CD4-positive, alpha-beta T cell (primary cell): Measurements from ENCODE around the gene RUBCN. TPM values are rescaled to one million over a fixed set of nuclear protein-coding genes. Genes with fewer than 3 reads are reported as not detected.

Experiments
- ATAC-seq: fragments of 200-7000 bp; cut with Tn5 transposase; one replicate; pipeline ENCODE4 v1.10.0; 2022; ENCODE audit warnings: mild to moderate bottlenecking; ENCODE audit not compliant: poor library complexity
- CTCF ChIA-PET: fragments of 350-600 bp; sonication (Branson Sonifier 250); formaldehyde crosslinking; loops from one replicate; lab custom pipeline; 2021; ENCODE audit warnings: antibody characterized with exemption, inconsistent platforms; lab: Charles Lee
- POLR2A ChIA-PET: fragments of 350-600 bp; sonication (Branson Sonifier 250); formaldehyde crosslinking; loops from one replicate; lab custom pipeline; 2021; ENCODE audit warnings: antibody characterized with exemption, inconsistent platforms; lab: Charles Lee
- DNase-seq, 14 experiments: peaks; one replicate each; pipeline ENCODE4 v3.0.0-alpha.2; 2013 to 2020; ENCODE audit warnings: mixed read lengths in 2 of 14
- H3K27ac ChIP-seq, 2 donors: one replicate each; pipeline versions ENCODE4 v1.5.1 to v1.7.0; 2013; ENCODE audit warnings: low read length in 2 of 2, low read depth in 1 of 2, mild to moderate bottlenecking in 1 of 2
- H3K27me3 ChIP-seq, 2 experiments: 1 replicate in 1 of 2; 2 replicates in 1 of 2; pipeline versions ENCODE4 v1.6.1 to v1.7.0; 2013; ENCODE audit warnings: low read length in 2 of 2, control low read depth in 1 of 2, mild to moderate bottlenecking in 1 of 2, moderate library complexity in 1 of 2; ENCODE audit not compliant: insufficient read depth in 2 of 2, control insufficient read depth in 1 of 2
- H3K36me3 ChIP-seq: one replicate; pipeline ENCODE4 v1.6.1; 2013; ENCODE audit warnings: low read length, control low read depth; ENCODE audit not compliant: insufficient read depth
- H3K4me1 ChIP-seq: one replicate; pipeline ENCODE4 v1.6.1; 2013; ENCODE audit warnings: low read length, control low read depth; ENCODE audit not compliant: insufficient read depth
- H3K4me3 ChIP-seq: one replicate; pipeline ENCODE4 v1.5.1; 2013; ENCODE audit warnings: mild to moderate bottlenecking, low read length, moderate library complexity
- H3K9me3 ChIP-seq, 2 experiments: 1 replicate in 1 of 2; 2 replicates in 1 of 2; pipeline versions ENCODE4 v1.6.1 to v1.7.0; 2013; ENCODE audit warnings: low read length in 2 of 2, mild to moderate bottlenecking in 2 of 2, control low read depth in 1 of 2, moderate library complexity in 1 of 2; ENCODE audit not compliant: control insufficient read depth in 1 of 2, insufficient read depth in 1 of 2
- H3K27ac Mint-ChIP-seq: one replicate; pipeline ENCODE4 v1.8.0; 2020; ENCODE audit warnings: mixed read lengths
- H3K27me3 Mint-ChIP-seq: one replicate; pipeline ENCODE4 v1.8.0; 2021; ENCODE audit warnings: mixed read lengths
- H3K36me3 Mint-ChIP-seq: one replicate; pipeline ENCODE4 v1.8.0; 2021; ENCODE audit warnings: low read depth, mixed read lengths
- H3K4me1 Mint-ChIP-seq: one replicate; pipeline ENCODE4 v1.8.0; 2021; ENCODE audit warnings: low read depth, mixed read lengths
- H3K4me3 Mint-ChIP-seq: one replicate; pipeline ENCODE4 v1.8.0; 2020; ENCODE audit warnings: mild to moderate bottlenecking, mixed read lengths
- H3K9me3 Mint-ChIP-seq: one replicate; pipeline ENCODE4 v1.8.0; 2020; ENCODE audit warnings: mixed read lengths
- CTCF ChIP-seq: fragments of 200-600 bp; IDR thresholded peaks from one replicate; pipeline ENCODE4 v1.8.0; 2022; ENCODE audit warnings: antibody characterized with exemption, mild to moderate bottlenecking
- intact Hi-C, 2 experiments: fragments of 100-400 bp; cut with DNase I in 1 of 2; cut with micrococcal nuclease in 1 of 2; formaldehyde crosslinking; loops; one replicate each; pipeline versions ENCODE4 v1.15.1 to v1.9.0; 2023 to 2025; cut with DNase I, micrococcal nuclease
- total RNA-seq, 174 experiments: library from RNA in 2 of 174; stranded (reverse) in 2 of 174; gene quantifications; one replicate each; pipeline ENCODE4 v1.2.3 and lab custom pipeline; 2021 to 2026

Gene RUBCN
- total RNA-seq, 2 experiments from 2014 or later = 35.3 to 38.9 TPM

GRCh38 chr3:197737749-197738462 is 1.2 kb upstream of the RUBCN start:
- peaks cover 6% of the 10 kb centered on the region for H3K36me3 Mint-ChIP-seq
- H3K27ac Mint-ChIP-seq = peak overlapping the region; percentile 87
- CTCF ChIA-PET = no interaction called here
- peaks cover 31% of the 10 kb centered on the region for H3K4me1 ChIP-seq
- no peaks in the 10 kb centered on the region for H3K36me3 ChIP-seq
- H3K4me1 Mint-ChIP-seq = peaks cover 36% of the 10 kb centered on the region
- no peaks in the 10 kb centered on the region for H3K9me3 Mint-ChIP-seq
- intact Hi-C loops = loop anchor here in 1 of 2 experiments (1.0 kb wide), 1 partner anchor 11 kb away; the partner anchor contains the start of gene FYTTD1
- ATAC-seq (no peak), DNase-seq (no peak)
- TF ChIP-seq CTCF = no peak
- peak overlapping the region; percentile 78 for H3K4me3 ChIP-seq
- POLR2A ChIA-PET = interaction anchor here (1.1 to 2.8 kb wide), 3 partner anchors 11 to 53 kb away, joined by 3 to 7 read pairs (median 4); partner anchors contain the start of gene LRCH3
- peak overlapping the region; percentile 98 for H3K4me3 Mint-ChIP-seq
- no peaks in the 10 kb centered on the region for H3K27me3 ChIP-seq
- peak overlapping the region; percentile 68 to 72 for H3K27ac ChIP-seq
- no peaks in the 10 kb centered on the region for H3K9me3 ChIP-seq
- H3K27me3 Mint-ChIP-seq = no peaks in the 10 kb centered on the region

GRCh38 chr3:197737319-197737649 is 580 bp upstream of the RUBCN start:
- Mint-ChIP-seq H3K27ac (peak overlapping the region; percentile 87), H3K4me1 (peaks cover 36% of the 10 kb centered on the region), H3K36me3 (peaks cover 6% of the 10 kb centered on the region), H3K27me3 (no peaks in the 10 kb centered on the region), H3K9me3 (no peaks in the 10 kb centered on the region), H3K4me3 (peak overlapping the region; percentile 98)
- peaks cover 33% of the 10 kb centered on the region for H3K4me1 ChIP-seq
- CTCF ChIA-PET = no interaction called here
- no peaks in the 10 kb centered on the region for H3K9me3 ChIP-seq
- intact Hi-C loops = loop anchor here in 1 of 2 experiments (1.0 kb wide), 1 partner anchor 12 kb away; the partner anchor contains the start of gene FYTTD1
- DNase-seq = no peak
- H3K36me3 ChIP-seq = no peaks in the 10 kb centered on the region
- no peak for ATAC-seq
- peak overlapping the region; percentile 78 for H3K4me3 ChIP-seq
- no peaks in the 10 kb centered on the region for H3K27me3 ChIP-seq
- TF ChIP-seq CTCF = no peak
- POLR2A ChIA-PET = interaction anchor here (1.1 to 2.8 kb wide), 5 partner anchors 12 to 54 kb away, joined by 3 to 38 read pairs (median 4); partner anchors contain the start of gene LRCH3
- H3K27ac ChIP-seq = peak overlapping the region; percentile 68 to 72

- Histone ChIP-seq H3K4me1 (peaks cover 36% of the 10 kb centered on the region), H3K4me3 (peak overlapping the region; percentile 78), H3K27me3 (no peaks in the 10 kb centered on the region), H3K9me3 (no peaks in the 10 kb centered on the region), H3K36me3 (peaks cover 4% of the 10 kb centered on the region), H3K27ac (peak overlapping the region; percentile 30 to 65)
- DNase-seq (peak in 12 of 14 experiments; percentile 19 to 67 (median 30)), ATAC-seq (no peak)
- Mint-ChIP-seq H3K27ac (peak overlapping the region; percentile 84), H3K9me3 (no peaks in the 10 kb centered on the region), H3K4me1 (peaks cover 36% of the 10 kb centered on the region), H3K36me3 (peaks cover 6% of the 10 kb centered on the region), H3K4me3 (peak overlapping the region; percentile 98), H3K27me3 (no peaks in the 10 kb centered on the region)
- intact Hi-C loops = loop anchor here (1.0 kb wide), 3 partner anchors 14 to 24 kb away; no protein-coding TSS in a partner anchor
- CTCF ChIA-PET = interaction anchor here (0.7 to 0.8 kb wide), 2 partner anchors 13 to 14 kb away, joined by 3 read pairs; no protein-coding TSS in a partner anchor
- POLR2A ChIA-PET = interaction anchor here (0.8 to 2.8 kb wide), 6 partner anchors 12 to 55 kb away, joined by 3 to 38 read pairs (median 4); partner anchors contain the start of gene LRCH3
- no peak for TF ChIP-seq CTCF
These were observed 654 bp downstream of the RUBCN start for GRCh38 chr3:197736010-197736490.
